ENCODE measurements around the gene TBCD.
"Not testable (repeated sequence)": the region's sequence is repeated elsewhere in the genome, so short reads cannot be mapped to it uniquely, and the experiment has no call there.

The TBCD gene

GRCh38 chr17:82966415-82966814 lies 214.6 kb downstream of the TBCD start:
- no peak for DNase-seq (ENCODE audit: low read depth in 1 of 2, low spot score in 1 of 2)

GRCh38 chr17:82967268-82968032 lies 215.6 kb downstream of the TBCD start:
- DNase-seq (ENCODE audit: low read depth in 1 of 2, low spot score in 1 of 2) = no peak

- DNase-seq (ENCODE audit: low read depth in 1 of 2, low spot score in 1 of 2) = not testable (repeated sequence)
These were observed 216.4 kb downstream of the TBCD start for GRCh38 chr17:82968033-82968841.

GRCh38 chr17:82970067-82970466 lies 218.2 kb downstream of the TBCD start:
- DNase-seq (ENCODE audit: low read depth in 1 of 2, low spot score in 1 of 2) = no peak

GRCh38 chr17:82970818-82971590 lies 219.1 kb downstream of the TBCD start:
- DNase-seq (ENCODE audit: low read depth in 1 of 2, low spot score in 1 of 2) = no peak

GRCh38 chr17:82972836-82973372 lies 221.0 kb downstream of the TBCD start:
- no peak for DNase-seq (ENCODE audit: low read depth in 1 of 2, low spot score in 1 of 2)

DNA sequence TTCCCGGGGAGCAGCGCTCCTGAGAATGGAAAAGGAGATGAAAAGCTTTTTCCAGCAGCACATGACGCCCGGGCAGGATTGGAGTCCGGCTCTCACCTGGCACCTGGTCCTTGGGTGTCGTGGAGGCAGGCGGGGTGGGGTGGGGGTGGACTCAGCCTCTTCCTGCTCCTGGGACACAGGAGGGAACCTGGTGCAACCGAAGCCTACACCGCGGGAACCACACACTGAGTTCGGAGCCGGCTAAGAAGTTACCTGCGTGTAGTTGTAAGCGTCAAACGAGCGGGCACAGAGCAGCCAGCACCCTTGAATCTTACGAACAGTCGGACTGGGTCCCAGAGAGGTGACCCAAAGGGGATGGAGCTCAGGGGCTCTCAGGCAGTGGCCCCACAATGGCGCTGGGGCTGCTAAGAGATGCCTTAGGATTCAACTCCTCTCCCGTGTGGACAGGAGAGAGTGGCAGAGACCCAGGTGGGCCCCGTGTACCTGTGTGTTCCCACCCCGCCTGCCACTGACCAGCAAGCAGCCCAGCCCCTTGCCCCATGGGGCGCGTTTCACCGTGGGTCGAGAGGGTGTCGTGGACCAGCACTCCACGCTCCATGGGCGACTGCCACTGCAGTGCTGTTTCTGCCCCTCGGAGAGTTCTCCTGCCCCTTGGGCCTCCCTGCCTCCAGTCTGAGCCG lies 221.7 kb downstream of the TBCD start:
- no peak for DNase-seq (ENCODE audit: low read depth in 1 of 2, low spot score in 1 of 2)

GRCh38 chr17:82974136-82974952 lies 222.5 kb downstream of the TBCD start:
- DNase-seq (ENCODE audit: low read depth in 1 of 2, low spot score in 1 of 2) = no peak

DNA sequence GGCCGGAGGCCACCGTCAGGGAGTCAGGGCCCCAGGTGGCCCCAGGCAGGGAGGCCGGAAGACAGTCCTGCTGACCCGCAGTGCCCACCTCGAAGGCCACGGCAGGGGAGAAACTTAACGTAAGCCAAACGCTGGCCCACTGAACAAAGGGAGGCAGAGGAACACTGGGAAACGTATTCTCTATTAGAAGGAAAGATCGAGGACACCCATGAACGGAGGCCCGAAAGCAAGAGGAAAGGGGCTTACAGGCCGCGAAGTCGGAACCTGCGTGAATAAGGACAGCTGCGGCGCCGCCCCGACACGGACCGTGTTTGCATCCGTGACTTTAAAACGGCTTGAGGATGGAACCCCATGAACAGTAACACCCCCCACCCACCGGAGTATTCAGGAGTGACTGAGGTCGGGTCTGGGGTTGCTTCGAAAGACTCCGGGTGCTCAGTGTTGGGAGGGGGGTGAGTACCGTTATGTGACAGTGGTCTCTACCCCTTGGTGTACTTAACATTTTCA lies 225.2 kb downstream of the TBCD start:
- no peak for DNase-seq (ENCODE audit: low read depth in 1 of 2, low spot score in 1 of 2)

GRCh38 chr17:82977606-82978005 lies 225.7 kb downstream of the TBCD start:
- DNase-seq (ENCODE audit: low read depth in 1 of 2, low spot score in 1 of 2) = no peak

GRCh38 chr17:82978765-82979349 lies 227.0 kb downstream of the TBCD start:
- no peak for DNase-seq (ENCODE audit: low read depth in 1 of 2, low spot score in 1 of 2)

GRCh38 chr17:82979718-82980117 lies 227.9 kb downstream of the TBCD start:
- DNase-seq (ENCODE audit: low read depth in 1 of 2, low spot score in 1 of 2) = no peak

DNA sequence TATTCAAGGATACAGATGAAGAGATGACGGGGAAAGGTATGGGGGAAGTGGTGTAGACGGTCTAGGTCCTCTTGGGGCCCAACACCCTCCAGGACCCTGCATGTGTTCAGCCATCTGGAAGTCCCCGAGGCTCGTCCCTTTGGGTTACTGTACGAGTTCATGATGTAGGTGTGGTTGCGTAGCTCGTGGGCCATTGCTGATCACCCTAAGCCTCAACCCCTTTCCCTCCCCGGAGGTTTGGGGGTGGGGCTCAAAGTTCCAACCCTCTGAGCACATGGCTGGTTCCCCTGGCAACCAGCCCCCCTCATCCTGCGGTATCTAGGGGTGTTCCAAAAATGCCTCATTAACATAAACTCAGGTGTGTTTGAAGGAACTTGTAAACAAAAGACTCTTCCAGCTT lies 228.8 kb downstream of the TBCD start:
- no peak for DNase-seq (ENCODE audit: low read depth in 1 of 2, low spot score in 1 of 2)

- DNase-seq (ENCODE audit: low read depth in 1 of 2, low spot score in 1 of 2) = no peak
These were observed 229.4 kb downstream of the TBCD start for GRCh38 chr17:82981141-82981730.

GRCh38 chr17:82983510-82984248 lies 231.8 kb downstream of the TBCD start:
- no peak for DNase-seq (ENCODE audit: low read depth in 1 of 2, low spot score in 1 of 2)

GRCh38 chr17:82984249-82984617 lies 232.4 kb downstream of the TBCD start:
- not testable (repeated sequence) for DNase-seq (ENCODE audit: low read depth in 1 of 2, low spot score in 1 of 2)

DNA sequence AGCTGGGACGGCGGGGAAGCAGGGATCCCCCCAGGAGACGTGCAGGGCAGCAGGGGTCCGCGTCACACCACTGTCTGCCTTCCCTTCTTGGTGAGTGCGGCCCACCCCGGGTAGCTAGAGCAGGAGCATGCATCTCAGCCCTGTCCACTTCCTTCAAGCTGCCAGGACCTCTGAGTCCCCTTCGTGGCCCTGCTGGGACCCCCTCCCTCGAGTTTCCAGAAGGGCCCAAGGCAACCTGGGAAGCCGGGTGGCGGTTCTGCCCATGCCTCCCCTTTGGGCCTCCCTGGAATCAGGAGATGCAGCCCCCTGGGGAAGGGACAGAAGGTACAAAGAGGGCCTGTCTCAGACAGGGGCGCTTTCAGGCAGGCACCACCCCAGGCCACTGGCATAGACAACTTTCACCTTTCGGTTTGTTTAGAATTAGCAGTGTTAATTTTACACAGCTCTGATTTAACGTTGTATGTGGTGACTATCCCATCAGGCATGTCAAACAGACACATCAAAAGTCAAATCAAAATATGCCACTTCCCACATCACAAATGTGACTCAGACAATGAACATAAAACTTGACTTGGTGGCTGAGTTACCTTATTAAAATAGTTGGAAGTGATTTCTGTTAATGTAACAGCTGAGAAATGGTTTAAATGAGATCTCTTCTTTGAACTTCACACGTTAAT lies 233.0 kb downstream of the TBCD start:
- no peak for DNase-seq (ENCODE audit: low read depth in 1 of 2, low spot score in 1 of 2)

- no peak for DNase-seq (ENCODE audit: low read depth in 1 of 2, low spot score in 1 of 2)
These were observed 233.6 kb downstream of the TBCD start for GRCh38 chr17:82985428-82985805.

Data from stimulated activated CD4-positive, alpha-beta T cell treated with anti-CD3 and anti-CD28 coated beads, Interleukin-15, amount 100 ng/mL, for 1 hour (primary cell).